NK-92 (cell line): Measurements from ENCODE around the gene C22orf42.
"Not testable (repeated sequence)": the region's sequence is repeated elsewhere in the genome, so short reads cannot be mapped to it uniquely, and the experiment has no call there.

ENCODE experiments used
- DNase-seq: peaks from one replicate; lab custom pipeline; 2025; ENCODE audit not compliant: unreplicated experiment; lab: John Stamatoyannopoulos, UW

The C22orf42 gene

GRCh38 chr22:32158712-32159533 lies at the start of gene C22orf42:
Gene C22orf42 (minus strand): TSS chr22:32159303. CDS start chr22:32159215, 88 bp downstream.
- DNase-seq, result no peak

DNA sequence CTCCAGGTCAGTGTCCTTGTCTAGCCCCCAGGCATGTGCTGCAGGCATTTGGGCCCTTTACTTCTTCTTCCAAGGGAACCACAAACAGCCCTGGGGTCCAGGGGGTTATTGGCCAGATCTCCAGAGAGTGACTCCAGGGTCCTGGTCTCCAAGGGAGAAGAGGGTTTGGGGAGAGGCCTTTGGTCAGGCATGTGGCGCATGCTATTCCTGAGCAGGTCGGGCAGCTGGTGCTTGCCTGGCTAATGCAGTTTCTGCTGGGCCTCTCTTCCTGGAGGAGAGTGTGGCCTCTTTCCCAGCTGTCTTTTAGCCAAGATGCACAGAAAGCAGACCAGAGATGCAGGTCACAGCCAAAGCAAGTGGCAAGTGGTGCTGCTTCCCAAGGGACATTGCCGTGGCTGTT lies 49.6 kb upstream of the C22orf42 start:
- DNase-seq, result no peak

- no peak for DNase-seq
These were observed 48.9 kb upstream of the C22orf42 start for GRCh38 chr22:32207971-32208480.

DNA sequence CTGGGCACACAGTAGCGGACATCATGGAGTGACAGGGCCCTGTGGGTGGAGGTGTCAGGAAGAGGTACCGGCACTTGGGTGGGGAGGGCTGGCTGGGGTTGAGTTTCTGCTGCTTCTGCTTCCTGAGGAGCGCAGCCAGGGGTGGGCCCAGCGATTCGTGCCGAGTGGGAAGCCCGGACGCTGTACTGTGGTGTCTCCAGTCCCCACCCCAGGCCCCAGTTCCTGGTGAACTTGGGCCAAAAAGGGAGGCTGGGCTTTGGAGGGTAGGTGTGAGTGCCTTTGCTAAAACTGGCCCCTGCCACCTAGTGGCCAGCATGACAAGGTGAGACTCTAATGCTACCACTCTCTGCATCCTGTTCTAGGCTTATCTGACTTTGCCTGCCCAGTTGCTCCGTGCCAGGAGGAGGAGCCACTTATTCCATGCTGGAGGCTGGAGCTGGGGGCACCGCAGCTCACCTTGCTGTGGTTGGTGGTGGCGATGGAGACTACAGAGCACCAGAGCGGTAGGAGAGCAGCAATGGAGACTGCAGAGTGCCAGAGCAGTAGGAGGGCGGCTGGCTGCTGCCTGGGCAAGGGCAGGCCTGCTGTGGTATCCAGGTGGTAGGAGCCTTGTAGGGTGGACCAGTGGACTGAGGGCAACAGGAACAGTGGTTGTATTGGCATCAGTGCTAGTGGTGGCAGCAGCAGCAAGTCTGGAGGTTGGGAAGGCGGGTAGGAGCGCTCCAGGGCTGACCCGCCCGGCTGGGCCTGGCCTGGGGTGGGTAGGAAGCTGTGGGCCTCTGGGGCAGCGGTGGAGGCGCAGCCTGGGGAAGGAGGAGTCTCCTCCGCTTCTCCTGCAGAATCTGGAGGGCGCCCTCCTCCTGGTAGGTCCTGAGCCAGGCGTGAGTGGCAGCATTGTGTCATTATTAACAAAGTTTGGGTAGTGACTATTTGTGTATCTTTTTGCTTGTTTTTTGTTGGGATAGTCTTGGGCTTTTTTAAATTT lies 48.0 kb upstream of the C22orf42 start:
- no peak for DNase-seq

DNA sequence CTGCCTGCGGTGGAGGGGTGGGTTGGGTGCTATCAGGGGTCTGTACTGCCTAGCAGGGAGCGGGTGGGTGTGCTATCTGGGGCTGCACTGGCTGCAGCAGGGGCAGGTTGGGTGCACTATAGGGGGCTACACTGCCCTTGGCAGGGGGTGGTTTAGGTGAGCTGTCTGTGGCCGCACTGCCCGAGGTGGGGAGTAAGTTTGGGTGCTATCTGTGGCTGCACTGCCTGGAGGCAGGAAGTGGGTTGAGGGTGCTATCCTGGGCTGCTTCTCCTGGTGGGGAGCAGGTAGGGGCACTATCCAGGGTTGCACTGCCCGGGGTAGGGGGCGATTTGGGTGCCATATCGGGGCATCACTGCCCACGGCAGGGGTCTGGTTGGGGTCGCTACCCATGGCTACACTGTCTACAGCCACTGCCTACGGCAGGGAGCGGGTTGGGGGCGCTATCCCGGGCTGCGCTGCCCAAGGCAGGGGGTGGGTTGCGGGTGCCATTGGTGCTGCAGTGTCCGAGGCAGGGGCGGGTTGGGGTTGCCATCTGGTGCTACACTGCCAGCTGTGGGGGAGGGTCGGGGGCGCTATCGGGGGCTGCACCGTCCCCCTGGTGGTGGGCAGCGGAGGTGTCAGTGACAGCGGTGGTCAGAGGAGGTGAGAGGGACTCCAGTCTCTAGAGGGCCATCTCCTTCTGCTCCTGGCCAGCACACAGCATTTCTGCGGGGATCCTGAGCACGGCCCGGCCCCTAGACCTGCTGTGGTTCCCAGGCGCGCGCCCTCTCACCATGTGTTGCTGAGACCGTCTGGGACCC lies 47.1 kb upstream of the C22orf42 start:
- DNase-seq, result no peak

GRCh38 chr22:32204856-32205722 lies 46.0 kb upstream of the C22orf42 start, which contains the start of gene RFPL2:
Gene RFPL2 (minus strand): TSS chr22:32205073. CDS start chr22:32202451, 2,622 bp downstream.
- no peak for DNase-seq

GRCh38 chr22:32204040-32204855 lies 45.1 kb upstream of the C22orf42 start:
- DNase-seq, result no peak

DNA sequence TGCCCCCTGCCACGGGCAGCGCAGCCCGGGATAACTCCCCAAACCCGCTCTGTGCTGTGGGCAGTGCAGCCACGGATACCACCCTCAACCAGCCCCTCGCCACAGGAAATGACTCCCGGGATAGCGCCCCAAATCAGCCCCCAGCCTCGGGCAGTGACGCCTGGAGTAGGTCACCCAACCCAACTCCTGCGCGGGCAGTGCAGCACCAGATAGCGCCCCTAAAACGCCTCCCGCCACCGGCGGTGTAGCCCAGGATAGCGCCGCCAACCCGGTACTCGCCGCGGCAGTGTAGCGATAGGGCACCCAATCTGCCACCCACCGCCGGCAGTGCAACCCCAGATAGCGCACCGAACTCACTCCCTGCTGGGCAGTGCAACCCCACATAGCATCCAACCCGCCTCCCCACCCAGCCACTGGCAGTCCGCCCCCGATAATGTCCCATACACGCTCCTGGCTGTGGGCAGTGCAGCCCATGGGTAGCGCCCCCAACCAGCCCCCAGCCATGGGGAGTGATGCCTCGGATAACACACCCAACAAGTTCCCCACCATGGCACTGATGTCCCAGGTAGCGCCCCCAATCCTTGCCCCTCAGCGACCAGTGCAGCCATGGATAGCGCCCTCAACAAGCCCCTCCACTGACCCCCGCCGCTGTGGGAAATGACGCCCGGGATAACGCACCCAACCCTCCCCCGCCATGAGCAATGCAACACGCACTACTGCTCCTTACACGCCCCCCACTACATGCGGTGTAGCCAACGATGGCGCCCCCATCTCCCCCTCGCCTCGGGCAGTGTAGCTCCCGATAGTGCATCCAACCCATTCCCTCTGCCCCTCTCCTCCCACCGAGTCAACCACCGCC lies 44.3 kb upstream of the C22orf42 start:
- DNase-seq, result no peak

- DNase-seq, result no peak
These were observed 43.6 kb upstream of the C22orf42 start for GRCh38 chr22:32202539-32203180.

GRCh38 chr22:32202161-32202538 lies 43.0 kb upstream of the C22orf42 start:
- DNase-seq, result no peak

- no peak for DNase-seq
These were observed 41.6 kb upstream of the C22orf42 start for GRCh38 chr22:32200752-32201151.

DNA sequence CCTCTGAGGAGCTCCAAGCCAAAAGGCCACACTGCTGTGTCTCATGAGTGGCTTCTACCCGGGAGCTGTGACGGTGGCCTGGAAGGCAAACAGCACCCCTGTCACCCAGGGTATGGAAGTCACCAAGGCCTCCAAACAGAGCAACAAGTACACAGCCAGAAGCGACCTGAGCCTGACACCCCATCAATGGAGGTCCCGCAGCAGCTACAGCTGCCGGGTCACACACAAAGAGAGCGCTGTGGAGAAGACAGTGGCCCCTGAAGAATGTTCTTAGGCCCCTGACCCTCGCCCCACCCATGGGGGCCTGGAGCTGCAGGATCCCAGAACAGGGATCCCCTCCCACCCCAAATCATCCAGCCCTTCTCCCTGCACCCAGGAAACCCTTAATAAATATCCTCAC lies 40.9 kb upstream of the C22orf42 start:
- DNase-seq, result no peak

GRCh38 chr22:32199341-32199740 lies 40.2 kb upstream of the C22orf42 start:
- DNase-seq, result no peak

DNA sequence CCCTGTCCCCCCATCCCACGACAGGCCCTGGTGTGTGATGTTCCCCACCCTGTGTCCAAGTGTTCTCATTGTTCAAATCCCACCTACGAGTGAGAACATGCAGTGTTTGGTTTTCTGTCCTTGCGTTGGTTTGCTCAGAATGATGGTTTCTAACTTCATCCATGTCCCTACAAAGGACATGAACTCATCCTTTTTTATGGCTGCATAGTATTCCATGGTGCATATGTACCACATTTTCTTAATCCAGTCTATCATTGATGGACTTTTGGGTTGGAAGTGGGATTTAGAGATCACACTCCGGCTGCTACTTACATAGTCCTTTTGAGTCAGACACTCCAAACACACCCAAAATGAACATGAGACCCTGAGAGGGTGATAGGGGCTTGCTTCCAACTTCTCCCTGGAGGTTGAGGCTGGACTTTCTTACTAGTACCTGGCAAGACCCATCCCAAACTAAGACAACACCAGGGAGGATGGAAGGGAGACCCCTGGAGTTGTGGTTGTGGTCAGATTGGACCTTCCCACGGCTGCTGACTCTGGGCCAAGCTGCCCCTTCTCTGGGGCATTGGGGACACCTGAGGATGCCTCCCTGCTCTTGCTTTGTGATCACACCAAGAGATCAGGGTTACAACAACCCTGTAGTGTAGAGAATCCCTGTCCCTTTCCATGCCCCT lies 38.6 kb upstream of the C22orf42 start:
- not testable (repeated sequence) for DNase-seq

- DNase-seq, result not testable (repeated sequence)
These were observed 36.8 kb upstream of the C22orf42 start for GRCh38 chr22:32195900-32196299.

DNA sequence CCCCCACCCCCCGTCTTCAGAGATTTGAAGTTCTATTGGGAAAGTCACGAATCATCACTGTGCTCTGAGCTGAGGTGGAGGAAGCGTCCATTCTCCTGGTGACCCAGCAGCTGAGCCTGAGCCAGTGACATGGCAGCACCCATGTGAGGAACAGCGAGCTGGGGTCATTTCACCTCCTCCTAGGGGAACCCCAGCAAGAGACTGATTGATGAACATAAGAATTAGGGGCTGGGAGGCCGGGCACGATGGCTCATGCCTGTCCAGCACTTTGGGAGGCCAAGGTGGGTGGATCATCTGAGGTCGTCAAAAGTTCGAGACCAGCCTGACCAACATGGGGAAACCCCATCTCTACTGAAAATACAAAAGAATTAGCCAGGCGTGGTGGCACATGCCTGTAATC lies 34.2 kb upstream of the C22orf42 start:
- not testable (repeated sequence) for DNase-seq

GRCh38 chr22:32191021-32191420 lies 31.9 kb upstream of the C22orf42 start:
- DNase-seq, result not testable (repeated sequence)
